ENCODE measurements around the gene CPNE6.
A peak's percentile ranks its signal among the peaks of the same experiment; 100 is the strongest.
"Not testable (repeated sequence)": the region's sequence is repeated elsewhere in the genome, so short reads cannot be mapped to it uniquely, and the experiment has no call there.

The CPNE6 gene

DNA sequence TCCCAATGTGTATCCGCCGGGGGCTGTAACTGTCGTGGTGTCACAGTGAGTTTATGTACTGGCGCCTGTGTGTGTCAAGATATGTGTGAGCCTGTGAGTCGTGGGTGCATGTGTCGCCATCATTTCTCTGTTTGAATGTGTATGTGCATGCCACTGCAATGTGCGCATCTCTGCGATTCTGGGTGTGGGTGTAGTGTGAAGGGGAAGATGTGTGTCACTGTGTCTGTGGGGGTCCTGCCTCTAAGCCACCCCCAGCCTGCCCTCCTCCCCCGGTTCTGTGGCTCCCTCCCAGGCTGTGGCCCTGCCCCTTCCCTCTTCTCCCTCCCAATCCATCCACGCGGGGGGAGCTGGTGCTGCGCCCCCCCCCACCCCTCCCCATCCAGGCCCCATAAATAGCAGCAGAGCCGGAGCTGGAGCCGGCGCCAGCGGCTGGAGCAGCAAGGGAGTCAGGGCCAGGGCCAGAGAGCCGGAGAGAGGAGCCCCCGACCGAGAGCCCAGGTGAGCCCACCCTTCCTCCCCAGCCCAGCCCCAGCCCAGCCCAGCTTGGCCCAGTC, at the start of gene CPNE6:
CPNE6 (plus strand) TSS at position 419 of the 554 bp plus-strand sequence. CDS start 1,375 bp downstream, outside the sequence.
- DNase-seq (ENCODE audit: low spot score), result no peak

- not testable (repeated sequence) for DNase-seq (ENCODE audit: low spot score)
Measured at GRCh38 chr14:24024939-24025418, 46.4 kb upstream of the CPNE6 start.

GRCh38 chr14:24029687-24030086, 41.7 kb upstream of the CPNE6 start:
- not testable (repeated sequence) for DNase-seq (ENCODE audit: low spot score)

- not testable (repeated sequence) for DNase-seq (ENCODE audit: low spot score)
Measured at GRCh38 chr14:24031331-24031730, 40.0 kb upstream of the CPNE6 start.

- DNase-seq (ENCODE audit: low spot score), result no peak
Measured at GRCh38 chr14:24032727-24033418, 38.5 kb upstream of the CPNE6 start.

DNA sequence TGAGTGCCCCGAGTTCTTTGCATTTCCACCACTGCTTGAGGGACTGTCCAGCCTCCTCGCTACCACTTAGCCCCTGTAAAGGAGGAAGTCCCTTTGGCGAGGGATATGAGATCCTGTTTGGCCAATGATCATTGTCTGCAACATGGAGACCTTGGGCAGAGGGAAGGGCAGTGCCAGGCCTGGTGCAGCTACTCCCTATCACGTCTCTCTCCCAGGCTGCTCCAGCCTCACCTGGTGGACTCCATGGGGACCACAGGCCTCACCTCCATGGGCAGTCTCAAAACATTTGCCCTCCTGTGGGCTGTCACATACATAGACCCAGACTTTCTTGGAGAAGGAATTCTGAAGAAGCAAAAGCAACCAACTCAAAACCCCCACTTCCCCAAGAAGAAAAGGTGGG, 35.6 kb upstream of the CPNE6 start:
- DNase-seq (ENCODE audit: low spot score), result not testable (repeated sequence)

- peak; percentile 83 for DNase-seq (ENCODE audit: low spot score)
Measured at GRCh38 chr14:24036169-24036962, 35.0 kb upstream of the CPNE6 start.

- DNase-seq (ENCODE audit: low spot score), result not testable (repeated sequence)
Measured at GRCh38 chr14:24036963-24037657, 34.3 kb upstream of the CPNE6 start.

GRCh38 chr14:24037658-24038037, 33.7 kb upstream of the CPNE6 start:
- DNase-seq (ENCODE audit: low spot score), result no peak

DNA sequence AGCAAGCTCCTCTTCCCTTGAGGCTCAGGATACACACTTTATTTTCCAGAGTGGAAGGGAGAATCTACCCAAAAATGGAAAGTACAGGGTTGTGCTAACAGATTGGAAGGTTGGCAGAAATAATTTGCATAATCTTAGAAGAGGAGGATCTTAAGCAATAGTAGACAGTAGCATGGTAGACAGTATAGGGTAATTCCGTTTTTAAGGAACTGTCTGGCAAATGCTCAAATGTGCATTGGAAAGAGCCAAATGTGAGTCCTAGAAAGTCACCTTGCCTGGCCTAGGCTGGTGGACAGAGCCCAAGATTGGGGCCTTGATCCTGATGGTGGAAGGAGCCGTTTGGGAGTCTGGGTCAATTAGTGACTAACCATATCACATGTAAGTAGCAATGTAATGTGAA, 32.7 kb upstream of the CPNE6 start:
- no peak for DNase-seq (ENCODE audit: low spot score)

- no peak for DNase-seq (ENCODE audit: low spot score)
Measured at GRCh38 chr14:24040692-24041091, 30.7 kb upstream of the CPNE6 start.

- DNase-seq (ENCODE audit: low spot score), result no peak
Measured at GRCh38 chr14:24042746-24043145, 28.6 kb upstream of the CPNE6 start.

DNA sequence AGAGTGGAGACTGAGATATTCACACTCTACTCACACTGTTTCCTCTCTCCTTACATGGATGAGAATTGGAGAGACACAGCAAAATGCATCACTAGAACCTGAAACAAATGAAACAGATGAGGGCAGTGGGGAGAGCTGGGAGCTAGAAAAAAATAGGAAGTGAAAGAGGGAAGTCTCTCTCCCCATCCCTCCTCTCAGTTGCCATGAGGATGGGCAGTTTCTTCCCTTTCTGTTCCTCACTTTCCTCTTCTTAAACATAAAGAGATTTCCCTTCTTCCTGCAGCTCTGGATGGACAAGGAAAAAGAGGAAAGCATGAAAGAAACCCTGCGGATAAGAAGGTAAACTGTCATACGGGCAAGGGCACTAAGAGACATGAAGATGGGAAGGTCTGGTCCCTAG, 22.4 kb upstream of the CPNE6 start:
- DNase-seq (ENCODE audit: low spot score), result peak; percentile 0

DNA sequence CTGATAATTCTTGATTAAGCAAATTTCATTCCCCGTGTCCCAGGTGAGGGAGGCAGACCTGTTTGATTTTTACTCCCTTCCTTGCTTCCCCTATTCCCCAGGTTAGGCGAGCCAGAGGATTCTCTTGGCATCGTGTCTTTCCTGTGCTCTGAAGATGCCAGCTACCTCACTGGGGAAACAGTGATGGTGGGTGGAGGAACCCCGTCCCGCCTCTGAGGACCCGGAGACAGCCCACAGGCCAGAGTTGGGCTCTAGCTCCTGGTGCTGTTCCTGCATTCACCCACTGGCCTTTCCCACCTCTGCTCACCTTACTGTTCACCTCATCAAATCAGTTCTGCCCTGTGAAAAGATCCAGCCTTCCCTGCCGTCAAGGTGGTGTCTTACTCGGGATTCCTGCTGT, 20.6 kb upstream of the CPNE6 start:
- not testable (repeated sequence) for DNase-seq (ENCODE audit: low spot score)

- no peak for DNase-seq (ENCODE audit: low spot score)
Measured at GRCh38 chr14:24051176-24051788, 20.1 kb upstream of the CPNE6 start.

DNA sequence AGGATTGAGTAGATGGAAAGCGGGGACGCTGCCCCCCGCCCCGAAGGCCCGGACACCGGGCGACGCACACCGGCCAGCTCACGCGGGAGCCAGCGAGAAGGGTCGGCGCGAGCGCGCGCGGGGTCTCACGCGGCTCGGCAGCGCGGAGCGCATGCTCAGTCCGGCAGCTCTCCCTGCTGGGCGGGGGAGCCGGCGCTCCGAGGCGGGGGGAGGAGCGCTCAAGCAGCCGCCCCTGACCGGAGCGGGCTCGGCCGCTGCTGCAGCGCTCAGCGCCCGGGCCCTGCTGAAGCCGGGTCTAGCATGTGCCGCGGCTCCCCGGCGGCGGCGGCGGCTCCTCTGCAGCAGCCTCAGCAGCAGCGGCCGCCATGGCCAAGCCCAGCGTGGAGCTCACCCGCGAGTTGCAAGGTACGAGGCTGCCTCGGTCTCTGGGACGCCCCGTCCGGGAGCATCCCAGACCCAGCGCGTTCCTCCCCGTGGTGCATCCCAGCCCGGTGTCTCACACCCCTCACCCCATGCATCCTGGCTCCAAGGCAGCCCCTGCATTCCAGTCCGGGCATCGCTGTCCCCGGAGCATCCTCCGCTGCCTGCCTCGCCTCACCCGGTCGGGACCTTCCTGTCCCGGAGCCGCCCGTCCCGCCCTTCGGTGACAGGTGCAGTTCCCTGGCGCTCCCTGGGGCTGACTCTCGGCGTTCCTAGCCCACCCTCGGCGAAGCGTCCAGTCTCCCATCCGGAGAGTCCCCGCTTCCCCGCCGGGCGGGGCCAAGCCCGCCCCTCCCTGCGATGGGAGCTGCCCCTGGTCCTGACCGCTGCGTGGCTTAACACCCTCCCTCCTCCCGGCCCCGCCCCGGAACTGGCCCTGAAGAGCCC, 19.3 kb upstream of the CPNE6 start, which contains the start of gene CARMIL3:
CARMIL3 (plus strand) TSS at position 221 of the 867 bp plus-strand sequence; CDS start at position 366, 145 bp downstream.
- DNase-seq (ENCODE audit: low spot score), result peak; percentile 84

DNA sequence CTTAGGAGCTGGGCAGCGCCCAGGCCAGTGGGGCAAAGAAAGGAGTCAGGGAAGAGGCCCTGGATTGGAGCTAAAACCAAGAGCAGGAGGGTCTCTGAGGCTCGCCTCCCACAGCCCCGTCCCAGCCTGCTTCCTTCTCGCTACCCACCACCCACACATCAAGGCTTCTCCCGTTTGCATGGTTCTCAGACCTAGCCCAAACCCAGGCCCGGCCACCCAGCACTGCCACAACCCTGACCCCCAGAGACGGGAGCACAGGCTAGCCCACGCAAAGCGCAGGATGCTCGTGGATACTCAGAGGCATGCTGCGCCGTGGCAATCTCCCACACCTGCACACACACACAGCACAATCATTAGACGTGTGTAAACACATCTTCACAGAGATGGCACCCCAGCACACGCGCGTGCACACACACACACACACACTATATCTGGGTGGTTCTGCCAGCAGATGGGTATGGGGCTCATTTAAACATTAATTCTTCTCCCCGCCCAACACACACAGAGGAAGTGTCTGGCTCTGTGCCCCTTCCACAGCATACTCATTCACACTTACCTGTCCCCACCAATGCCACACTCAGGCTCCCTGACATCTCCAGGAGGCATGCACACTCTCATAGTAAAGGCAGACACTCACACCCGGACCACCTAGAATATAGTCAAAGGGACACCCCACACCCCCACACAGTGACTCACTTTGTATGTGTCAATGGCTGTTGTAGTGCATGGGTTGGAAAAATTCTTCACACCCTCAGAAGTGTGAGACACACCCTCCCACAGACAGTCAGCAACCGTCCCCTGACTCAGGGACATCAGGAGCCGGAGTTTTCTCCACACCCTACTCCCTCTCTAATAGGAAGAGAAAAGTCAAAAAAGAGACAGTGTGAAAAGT, 18.5 kb upstream of the CPNE6 start:
- no peak for DNase-seq (ENCODE audit: low spot score)

DNA sequence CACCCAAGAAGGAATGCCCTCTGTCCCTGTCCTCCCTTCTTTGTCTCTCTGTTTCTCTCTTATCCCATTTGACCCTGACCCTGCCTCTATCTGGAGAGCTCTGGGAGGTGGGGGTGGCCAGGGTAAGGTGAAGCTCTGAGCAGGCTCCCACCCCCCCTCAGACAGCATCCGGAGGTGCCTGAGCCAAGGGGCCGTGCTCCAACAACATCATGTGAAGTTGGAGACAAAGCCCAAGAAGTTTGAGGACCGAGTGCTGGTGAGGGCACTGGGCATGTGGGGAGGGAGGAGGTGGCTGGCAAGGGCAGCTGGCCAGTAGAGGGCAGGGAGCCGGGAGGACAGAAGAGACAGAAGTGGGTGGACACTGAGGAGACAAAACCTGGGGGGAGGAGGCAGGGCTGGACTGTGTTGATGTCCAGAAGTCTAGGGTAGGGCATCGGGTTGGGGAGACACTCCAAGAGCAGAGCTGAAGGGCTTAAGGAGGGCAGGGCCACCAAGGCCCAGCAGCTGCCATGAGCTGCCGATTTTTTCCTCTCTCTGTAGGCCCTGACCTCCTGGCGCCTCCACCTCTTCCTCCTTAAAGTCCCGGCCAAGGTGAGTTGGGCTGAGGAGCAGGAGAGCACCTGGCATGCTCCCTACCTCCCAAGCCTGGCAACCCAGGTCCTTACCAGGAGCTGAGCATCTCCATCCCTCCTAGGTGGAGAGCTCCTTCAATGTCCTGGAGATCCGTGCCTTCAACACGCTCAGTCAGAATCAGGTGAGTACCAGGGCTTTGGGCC, 17.6 kb upstream of the CPNE6 start:
- no peak for DNase-seq (ENCODE audit: low spot score)

- no peak for DNase-seq (ENCODE audit: low spot score)
Measured at GRCh38 chr14:24054324-24054641, 17.1 kb upstream of the CPNE6 start.
